Suprapubic skin (tissue), 4 donors: Measurements from ENCODE around the gene CCDC63. TPM values are rescaled to one million over a fixed set of nuclear protein-coding genes. Genes with fewer than 3 reads are reported as not detected.

Experiments used
- DNase-seq, 2 donors: peaks; one replicate each; pipeline ENCODE4 v3.0.0-alpha.2; 2019; ENCODE audit warnings: low spot score in 2 of 2
- H3K27ac ChIP-seq: fragments of 200-600 bp; sonication (generic); one replicate; pipeline ENCODE4 v1.5.1; 2019
- H3K27me3 ChIP-seq: fragments of 200-600 bp; sonication (generic); one replicate; pipeline ENCODE4 v1.5.1; 2019
- H3K36me3 ChIP-seq: fragments of 200-600 bp; sonication (generic); one replicate; pipeline ENCODE4 v1.5.1; 2019
- H3K4me1 ChIP-seq: fragments of 200-600 bp; sonication (generic); one replicate; pipeline ENCODE4 v1.5.1; 2019
- H3K4me3 ChIP-seq: fragments of 200-600 bp; sonication (generic); one replicate; pipeline ENCODE4 v1.5.1; 2019; ENCODE audit warnings: mild to moderate bottlenecking
- H3K9me3 ChIP-seq: fragments of 200-600 bp; sonication (generic); one replicate; pipeline ENCODE4 v1.5.1; 2019
- CTCF ChIP-seq, 2 donors: fragments of 200-600 bp in 1 of 2; fragments of 450-650 bp in 1 of 2; sonication (generic) in 1 of 2; IDR thresholded peaks; one replicate each; pipeline ENCODE4 v1.5.1; 2016 to 2019; ENCODE audit warnings: antibody characterized with exemption in 2 of 2, mild to moderate bottlenecking in 1 of 2, moderate library complexity in 1 of 2
- EP300 ChIP-seq: sonication (generic); formaldehyde crosslinking; IDR thresholded peaks from one replicate; pipeline ENCODE4 v1.6.1; 2017; ENCODE audit warnings: antibody characterized with exemption
- POLR2A ChIP-seq, 2 donors: fragments of 450-650 bp; IDR thresholded peaks; one replicate each; pipeline ENCODE4 v1.6.1; 2017; ENCODE audit warnings: antibody characterized with exemption in 2 of 2, mild to moderate bottlenecking in 2 of 2, moderate library complexity in 2 of 2
- POLR2AphosphoS5 ChIP-seq, 3 donors: sonication (generic); formaldehyde crosslinking; IDR thresholded peaks; one replicate each; pipeline ENCODE4 v1.6.1; 2017; ENCODE audit warnings: antibody characterized with exemption in 3 of 3
- WGBS: methylation state at CpG from one replicate; pipeline ENCODE4 v1.1.5; 2018; 5-methylcytosine and 5-hydroxymethylcytosine counted together
- total RNA-seq, 4 donors: library from RNA; depleted of rRNA; stranded (reverse); fragments of >200 nt; gene quantifications; one replicate each; pipeline ENCODE4 v1.1.0, GENCODE V29; 2016

The CCDC63 gene
- total RNA-seq, 4 donors from 2014 or later: not detected

GRCh38 chr12:110923192-110923591 is 76.4 kb downstream of the CCDC63 start:
- no peaks in the 10 kb centered on the region for H3K4me1 ChIP-seq
- H3K9me3 ChIP-seq: no peaks in the 10 kb centered on the region
- DNase-seq: no peak
- H3K36me3 ChIP-seq: no peaks in the 10 kb centered on the region
- H3K4me3 ChIP-seq: no peak overlapping the region
- TF ChIP-seq POLR2AphosphoS5 (IDR thresholded peaks at IDR 0.05): no peak
- no peak for TF ChIP-seq POLR2A (IDR thresholded peaks at IDR 0.05)
- TF ChIP-seq CTCF (IDR thresholded peaks at IDR 0.05): no peak
- no peak for TF ChIP-seq EP300
- 91% methylated on average over 4 of the region's 4 CpGs for WGBS
- no peak overlapping the region for H3K27ac ChIP-seq
- H3K27me3 ChIP-seq: peaks cover 24% of the 10 kb centered on the region

GRCh38 chr12:110923692-110924334 is 77.0 kb downstream of the CCDC63 start:
- no peak overlapping the region for H3K27ac ChIP-seq
- TF ChIP-seq POLR2AphosphoS5 (IDR thresholded peaks at IDR 0.05) (no peak), POLR2A (IDR thresholded peaks at IDR 0.05) (no peak), EP300 (no peak), CTCF (IDR thresholded peaks at IDR 0.05) (no peak)
- DNase-seq: no peak
- 90% methylated on average over 7 of the region's 9 CpGs for WGBS
- H3K4me3 ChIP-seq: no peak overlapping the region
- H3K36me3 ChIP-seq: no peaks in the 10 kb centered on the region
- peaks cover 24% of the 10 kb centered on the region for H3K27me3 ChIP-seq
- no peaks in the 10 kb centered on the region for H3K4me1 ChIP-seq
- H3K9me3 ChIP-seq: no peaks in the 10 kb centered on the region

GRCh38 chr12:110927546-110927945 is 80.8 kb downstream of the CCDC63 start:
- Histone ChIP-seq H3K9me3 (no peaks in the 10 kb centered on the region), H3K27ac (no peak overlapping the region), H3K36me3 (no peaks in the 10 kb centered on the region), H3K27me3 (peaks cover 21% of the 10 kb centered on the region), H3K4me3 (no peak overlapping the region), H3K4me1 (no peaks in the 10 kb centered on the region)
- DNase-seq: no peak
- TF ChIP-seq CTCF (IDR thresholded peaks at IDR 0.05) (no peak), POLR2A (IDR thresholded peaks at IDR 0.05) (no peak), EP300 (no peak), POLR2AphosphoS5 (IDR thresholded peaks at IDR 0.05) (no peak)
- WGBS: 63% methylated on average over 6 of the region's 6 CpGs

DNA sequence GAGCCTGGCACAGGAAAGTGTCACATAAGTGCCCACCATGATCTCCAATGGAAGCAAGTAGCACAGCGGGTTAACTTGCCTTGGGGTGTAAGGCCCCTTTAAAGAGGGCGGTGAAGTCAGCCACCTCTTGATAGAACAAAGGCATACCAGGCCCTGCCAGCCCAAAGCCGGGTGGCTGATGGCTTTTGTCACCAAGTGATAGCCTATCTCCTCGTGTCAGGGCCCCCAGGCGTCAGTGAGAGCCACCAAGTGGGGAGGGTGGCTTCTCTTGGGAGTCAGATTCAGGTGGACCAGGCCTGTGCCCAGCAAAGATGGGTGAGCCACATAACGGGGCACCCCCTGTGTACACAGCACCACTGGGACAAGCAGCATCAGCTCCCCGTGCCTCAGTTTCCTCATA is 81.9 kb downstream of the CCDC63 start:
- Histone ChIP-seq H3K27ac (no peak overlapping the region), H3K4me1 (no peaks in the 10 kb centered on the region), H3K9me3 (no peaks in the 10 kb centered on the region), H3K27me3 (peaks cover 15% of the 10 kb centered on the region), H3K4me3 (no peak overlapping the region), H3K36me3 (no peaks in the 10 kb centered on the region)
- TF ChIP-seq POLR2A (IDR thresholded peaks at IDR 0.05) (no peak), EP300 (no peak), CTCF (IDR thresholded peaks at IDR 0.05) (no peak), POLR2AphosphoS5 (IDR thresholded peaks at IDR 0.05) (no peak)
- no peak for DNase-seq
- 63% methylated on average over 7 of the region's 7 CpGs for WGBS

DNA sequence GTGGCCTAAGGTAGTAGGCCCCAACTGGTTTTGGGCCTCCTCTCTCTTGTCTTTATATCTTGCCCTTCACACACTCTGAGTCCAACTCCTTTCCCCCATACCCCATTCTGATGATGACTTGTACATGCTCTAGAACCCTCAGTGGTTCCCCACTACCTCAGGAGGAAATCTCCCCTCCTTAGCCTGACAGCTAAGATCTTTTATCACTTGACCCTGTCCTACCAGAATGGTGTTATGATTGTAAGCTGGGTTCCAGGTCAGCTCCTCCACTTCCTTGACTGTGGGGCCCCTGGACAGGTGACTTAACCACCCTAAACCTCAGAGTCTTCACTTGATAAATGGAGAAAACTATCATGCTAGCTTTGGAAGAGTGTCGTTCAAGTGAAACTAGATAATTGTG is 83.0 kb downstream of the CCDC63 start:
- DNase-seq: no peak
- no peak for TF ChIP-seq POLR2AphosphoS5 (IDR thresholded peaks at IDR 0.05)
- TF ChIP-seq EP300: no peak
- TF ChIP-seq POLR2A (IDR thresholded peaks at IDR 0.05): no peak
- no peak for TF ChIP-seq CTCF (IDR thresholded peaks at IDR 0.05)
- peaks cover 14% of the 10 kb centered on the region for H3K27me3 ChIP-seq
- no peak overlapping the region for H3K4me3 ChIP-seq
- H3K36me3 ChIP-seq: no peaks in the 10 kb centered on the region
- no peaks in the 10 kb centered on the region for H3K4me1 ChIP-seq
- no peak overlapping the region for H3K27ac ChIP-seq
- no peaks in the 10 kb centered on the region for H3K9me3 ChIP-seq
- 92% methylated on average over 1 of the region's 1 CpG for WGBS
